Kidney epithelial cell (primary cell): ENCODE data around the gene ELMO1. TPM values are rescaled to one million over a fixed set of nuclear protein-coding genes. Genes with fewer than 3 reads are reported as not detected.

ENCODE experiments used
- DNase-seq: peaks from one replicate; pipeline ENCODE4 v3.0.0-alpha.2; 2010; ENCODE audit warnings: low read depth
- H3K27me3 ChIP-seq: 2 replicates; pipeline ENCODE4 v1.6.0; 2011; ENCODE audit warnings: low read length; ENCODE audit not compliant: control insufficient read depth, insufficient read depth
- H3K36me3 ChIP-seq: 2 replicates; pipeline ENCODE4 v1.5.1; 2011; ENCODE audit warnings: low read length; ENCODE audit not compliant: control insufficient read depth, insufficient read depth
- H3K4me3 ChIP-seq: 2 replicates; pipeline ENCODE4 v1.5.1; 2011; ENCODE audit warnings: low read depth, mild to moderate bottlenecking, control low read depth, low read length
- CTCF ChIP-seq: IDR thresholded peaks from 2 replicates; pipeline ENCODE4 v1.5.1; 2011; ENCODE audit warnings: mild to moderate bottlenecking, moderate library complexity, low read length, control low read depth, inconsistent platforms; ENCODE audit not compliant: insufficient read depth, poor library complexity, severe bottlenecking
- total RNA-seq: library from RNA; depleted of rRNA; stranded (reverse); fragments of >200 nt; gene quantifications from 2 replicates; pipeline ENCODE4 v1.2.3, GENCODE V29; 2015

The ELMO1 gene
- total RNA-seq, 1 donor from 2014 or later, result 11.4 TPM

- Histone ChIP-seq H3K27me3 (no peaks in the 10 kb centered on the region), H3K4me3 (no peak overlapping the region), H3K36me3 (no peaks in the 10 kb centered on the region)
- no peak for DNase-seq
- TF ChIP-seq CTCF, result no peak
These were observed 15.5 kb downstream of the ELMO1 start for GRCh38 chr7:37433166-37433565.

- TF ChIP-seq CTCF, result no peak
- no peaks in the 10 kb centered on the region for H3K27me3 ChIP-seq
- no peaks in the 10 kb centered on the region for H3K36me3 ChIP-seq
- DNase-seq, result no peak
- H3K4me3 ChIP-seq, result no peak overlapping the region
These were observed 16.3 kb downstream of the ELMO1 start for GRCh38 chr7:37432281-37432920.

- no peak for TF ChIP-seq CTCF
- Histone ChIP-seq H3K4me3 (no peak overlapping the region), H3K27me3 (no peaks in the 10 kb centered on the region), H3K36me3 (no peaks in the 10 kb centered on the region)
- no peak for DNase-seq
These were observed 17.3 kb downstream of the ELMO1 start for GRCh38 chr7:37431413-37431812.

- Histone ChIP-seq H3K4me3 (no peak overlapping the region), H3K36me3 (no peaks in the 10 kb centered on the region), H3K27me3 (no peaks in the 10 kb centered on the region)
- TF ChIP-seq CTCF, result no peak
- no peak for DNase-seq
These were observed 18.0 kb downstream of the ELMO1 start for GRCh38 chr7:37430640-37431039.

- Histone ChIP-seq H3K4me3 (no peak overlapping the region), H3K36me3 (no peaks in the 10 kb centered on the region), H3K27me3 (no peaks in the 10 kb centered on the region)
- TF ChIP-seq CTCF, result no peak
- DNase-seq, result no peak
These were observed 18.5 kb downstream of the ELMO1 start for GRCh38 chr7:37430171-37430570.

GRCh38 chr7:37429435-37429791 lies 19.3 kb downstream of the ELMO1 start:
- TF ChIP-seq CTCF, result no peak
- no peaks in the 10 kb centered on the region for H3K27me3 ChIP-seq
- DNase-seq, result no peak
- no peak overlapping the region for H3K4me3 ChIP-seq
- H3K36me3 ChIP-seq, result no peaks in the 10 kb centered on the region
